ENCODE measurements around the gene CHST7.

CHST7 gene

DNA sequence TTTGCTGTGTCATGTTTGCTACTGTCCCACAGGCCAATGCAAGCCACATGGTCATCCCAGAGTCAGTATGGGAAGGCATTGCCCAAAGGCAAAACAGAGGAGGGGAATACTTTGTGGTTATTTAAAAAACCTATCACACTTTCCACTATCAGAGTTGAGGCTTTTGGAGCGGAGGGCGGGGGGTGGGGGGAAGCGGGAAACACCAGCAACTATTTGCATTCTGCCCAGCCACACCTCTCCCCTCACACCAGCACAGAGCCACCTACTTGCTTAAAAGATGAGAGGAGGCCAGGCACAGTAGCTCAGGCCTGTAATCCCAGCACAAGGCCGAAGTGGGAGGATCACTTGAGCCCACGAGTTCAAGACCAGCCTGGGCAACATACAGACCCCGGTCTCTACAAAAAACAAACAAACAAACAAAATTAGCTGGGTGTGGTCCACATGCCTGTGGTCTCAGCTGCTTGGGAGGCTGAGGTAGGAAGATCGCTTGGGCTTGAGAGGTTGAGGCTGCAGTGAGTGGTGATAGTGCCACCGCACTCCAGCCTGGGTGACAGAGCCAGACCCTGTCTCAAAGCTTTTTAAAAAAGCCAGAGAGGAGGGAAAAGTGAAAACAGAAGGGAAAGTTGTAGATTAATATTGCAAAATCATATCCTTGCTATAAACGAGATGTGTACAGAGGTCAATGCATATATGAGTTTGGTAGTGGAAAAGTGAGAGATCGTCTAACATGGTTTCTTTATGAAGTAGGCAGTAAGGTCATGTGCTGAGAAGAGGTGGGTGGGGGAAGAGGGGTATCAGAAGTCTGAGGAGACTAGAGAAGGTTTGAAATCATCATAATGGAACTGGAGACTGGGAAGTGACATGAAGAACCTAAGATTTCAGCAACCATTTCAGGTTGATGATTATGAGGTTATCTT, 1.9 kb upstream of the CHST7 start:
- Histone ChIP-seq H3K27ac (peak overlapping the region in 1 of 21 experiments; percentile 49), H3K4me3 (no peak overlapping the region)

GRCh38 chrX:46572340-46572936, 1.1 kb upstream of the CHST7 start:
- Histone ChIP-seq H3K4me3 (no peak overlapping the region), H3K27ac (peak overlapping the region in 3 of 21 experiments; percentile 1 to 69 (median 49))

DNA sequence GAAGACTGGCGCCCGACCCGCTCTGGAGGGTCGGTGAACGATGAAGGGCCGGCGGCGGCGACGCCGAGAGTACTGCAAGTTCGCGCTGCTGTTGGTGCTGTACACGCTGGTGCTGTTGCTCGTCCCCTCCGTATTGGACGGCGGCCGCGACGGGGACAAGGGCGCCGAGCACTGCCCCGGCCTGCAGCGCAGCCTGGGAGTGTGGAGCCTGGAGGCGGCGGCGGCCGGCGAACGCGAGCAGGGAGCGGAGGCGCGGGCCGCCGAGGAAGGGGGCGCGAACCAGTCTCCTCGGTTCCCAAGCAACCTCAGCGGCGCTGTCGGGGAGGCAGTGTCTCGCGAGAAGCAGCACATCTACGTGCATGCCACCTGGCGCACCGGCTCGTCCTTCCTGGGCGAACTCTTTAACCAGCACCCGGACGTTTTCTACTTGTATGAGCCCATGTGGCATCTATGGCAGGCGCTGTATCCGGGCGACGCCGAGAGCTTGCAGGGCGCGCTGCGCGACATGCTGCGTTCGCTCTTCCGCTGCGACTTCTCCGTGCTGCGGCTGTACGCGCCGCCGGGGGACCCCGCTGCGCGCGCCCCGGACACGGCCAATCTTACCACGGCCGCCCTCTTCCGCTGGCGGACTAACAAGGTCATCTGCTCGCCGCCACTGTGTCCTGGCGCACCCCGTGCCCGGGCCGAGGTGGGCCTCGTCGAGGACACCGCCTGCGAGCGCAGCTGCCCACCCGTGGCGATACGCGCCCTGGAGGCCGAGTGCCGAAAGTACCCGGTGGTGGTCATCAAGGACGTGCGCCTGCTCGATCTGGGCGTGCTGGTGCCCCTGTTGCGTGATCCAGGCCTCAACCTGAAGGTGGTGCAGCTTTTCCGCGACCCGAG, 568 bp downstream of the CHST7 start:
- peak overlapping the region; percentile 37 to 64 (median 53) for H3K4me3 ChIP-seq
- H3K27ac ChIP-seq: peak overlapping the region in 18 of 21 experiments; percentile 3 to 75 (median 44)

- Histone ChIP-seq H3K4me3 (peak overlapping the region; percentile 37 to 64 (median 53)), H3K27ac (peak overlapping the region in 8 of 21 experiments; percentile 19 to 69 (median 35))
Observed at GRCh38 chrX:46574774-46575381, 1.3 kb downstream of the CHST7 start.

DNA sequence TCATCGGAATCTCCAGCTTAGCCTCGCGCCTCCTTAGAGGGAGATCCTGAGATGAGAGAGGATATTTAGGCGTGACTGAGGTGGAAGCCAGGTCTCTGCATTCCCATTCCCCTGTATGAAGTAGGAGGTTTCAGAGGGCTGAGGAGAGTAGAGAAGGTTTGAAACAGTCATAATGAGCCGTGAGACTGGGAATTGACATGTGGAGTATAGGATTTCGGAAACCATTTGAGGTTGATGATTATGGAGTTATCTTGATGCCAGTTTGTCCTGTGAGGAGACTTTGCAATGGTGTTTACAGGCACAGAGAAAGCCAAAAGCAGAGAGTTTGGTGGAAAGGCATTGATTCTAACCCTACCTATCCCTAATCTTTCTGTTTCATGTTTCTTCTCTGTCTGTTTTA, 2.0 kb downstream of the CHST7 start:
- Histone ChIP-seq H3K4me3 (peak overlapping the region; percentile 37 to 64 (median 53)), H3K27ac (peak overlapping the region in 2 of 21 experiments; percentile 31 to 45)

GRCh38 chrX:46575991-46576392, 2.4 kb downstream of the CHST7 start:
- Histone ChIP-seq H3K27ac (no peak overlapping the region), H3K4me3 (peak overlapping the region in 4 of 7 experiments; percentile 37 to 56 (median 52))

DNA sequence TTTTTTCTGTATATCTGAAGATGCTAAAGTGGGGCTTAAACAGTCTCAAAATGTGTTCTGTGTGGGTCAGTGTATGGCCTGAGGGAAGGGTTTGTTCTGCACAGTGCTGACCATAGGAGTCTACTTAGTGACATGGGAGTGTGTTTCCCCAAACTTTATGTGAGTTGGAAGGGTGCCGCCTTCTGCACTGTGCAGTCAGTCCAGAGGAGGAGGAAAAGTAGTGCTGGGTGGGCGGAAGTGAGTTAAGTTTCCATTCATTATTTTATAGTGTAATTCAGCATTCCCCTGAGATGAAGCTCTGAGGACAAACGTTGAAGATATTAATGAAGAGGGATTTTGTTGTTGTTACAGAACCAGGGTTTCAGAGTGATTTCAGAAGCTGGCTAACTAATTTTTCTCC, 2.9 kb downstream of the CHST7 start:
- peak overlapping the region in 2 of 7 experiments; percentile 55 to 56 for H3K4me3 ChIP-seq
- no peak overlapping the region for H3K27ac ChIP-seq

- Histone ChIP-seq H3K27ac (no peak overlapping the region), H3K4me3 (no peak overlapping the region)
Observed at GRCh38 chrX:46577221-46578005, 3.8 kb downstream of the CHST7 start.

DNA sequence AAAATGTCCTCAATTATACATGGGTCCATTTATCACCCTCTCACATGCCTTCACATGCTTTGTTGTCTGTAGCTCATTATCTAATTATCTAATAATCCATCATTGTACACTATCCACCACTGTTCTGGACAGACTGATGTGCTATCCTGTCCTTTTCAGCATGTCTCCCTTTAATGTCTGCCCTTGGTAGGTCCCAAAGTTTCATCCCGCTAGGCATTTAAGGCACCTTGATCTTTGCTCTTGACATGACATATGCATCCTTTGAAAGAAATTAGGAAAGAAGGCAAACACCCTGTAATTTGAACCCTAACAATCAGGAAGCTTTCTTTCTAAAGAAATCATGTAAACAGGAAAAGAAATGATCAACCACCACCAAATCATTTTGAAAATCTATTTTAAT, 5.7 kb downstream of the CHST7 start:
- Histone ChIP-seq H3K27ac (no peak overlapping the region), H3K4me3 (no peak overlapping the region)

- H3K4me3 ChIP-seq: no peak overlapping the region
- H3K27ac ChIP-seq: no peak overlapping the region
Observed at GRCh38 chrX:46580613-46581012, 7.0 kb downstream of the CHST7 start.

- Histone ChIP-seq H3K4me3 (no peak overlapping the region), H3K27ac (peak overlapping the region in 4 of 21 experiments; percentile 11 to 44 (median 30))
Observed at GRCh38 chrX:46582325-46582724, 8.8 kb downstream of the CHST7 start.

DNA sequence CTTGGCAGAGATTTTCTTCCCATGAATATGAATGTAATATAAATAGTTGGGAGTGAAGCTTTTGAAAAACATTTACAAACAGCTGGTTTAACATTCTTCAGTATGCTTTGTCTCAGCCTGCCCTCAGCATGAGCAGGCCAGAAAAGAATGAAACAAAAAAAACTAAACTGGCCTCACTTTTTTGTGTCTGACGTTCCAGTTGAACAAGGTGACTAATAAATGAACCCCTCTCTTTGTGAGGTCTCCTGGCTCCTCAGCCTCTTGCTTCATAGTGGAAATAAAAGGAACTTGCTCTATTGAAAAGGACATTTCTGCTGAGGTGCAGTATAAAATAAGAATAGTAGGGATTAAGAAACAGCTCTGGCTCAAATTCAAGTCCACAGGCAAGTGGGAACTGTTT, 9.4 kb downstream of the CHST7 start:
- H3K27ac ChIP-seq: peak overlapping the region in 5 of 21 experiments; percentile 5 to 38 (median 19)
- H3K4me3 ChIP-seq: no peak overlapping the region

DNA sequence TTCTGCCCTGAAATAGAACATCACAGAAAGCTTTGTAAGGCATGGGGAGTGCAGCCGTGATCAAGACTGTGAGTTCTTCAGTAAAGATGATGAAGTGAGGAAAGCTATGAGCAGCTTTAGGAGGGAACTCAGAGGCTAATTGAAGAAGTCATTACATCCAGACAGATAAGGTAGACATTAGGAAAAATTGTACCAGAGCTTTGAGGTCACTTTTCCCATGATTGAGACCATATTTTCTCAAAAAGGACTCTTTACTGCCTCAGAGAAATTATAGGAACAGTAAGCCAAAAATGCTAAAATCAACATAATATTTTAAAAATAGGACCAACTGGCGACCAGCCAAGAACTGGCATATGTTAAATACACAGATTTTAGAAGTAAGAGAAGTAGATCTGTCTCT, 11.2 kb downstream of the CHST7 start:
- Histone ChIP-seq H3K27ac (no peak overlapping the region), H3K4me3 (no peak overlapping the region)

GRCh38 chrX:46587158-46587557, 13.6 kb downstream of the CHST7 start:
- Histone ChIP-seq H3K27ac (peak overlapping the region in 6 of 21 experiments; percentile 18 to 79 (median 51)), H3K4me3 (no peak overlapping the region)

- H3K27ac ChIP-seq: peak overlapping the region in 11 of 21 experiments; percentile 18 to 79 (median 39)
- H3K4me3 ChIP-seq: no peak overlapping the region
Observed at GRCh38 chrX:46587753-46588171, 14.2 kb downstream of the CHST7 start.

DNA sequence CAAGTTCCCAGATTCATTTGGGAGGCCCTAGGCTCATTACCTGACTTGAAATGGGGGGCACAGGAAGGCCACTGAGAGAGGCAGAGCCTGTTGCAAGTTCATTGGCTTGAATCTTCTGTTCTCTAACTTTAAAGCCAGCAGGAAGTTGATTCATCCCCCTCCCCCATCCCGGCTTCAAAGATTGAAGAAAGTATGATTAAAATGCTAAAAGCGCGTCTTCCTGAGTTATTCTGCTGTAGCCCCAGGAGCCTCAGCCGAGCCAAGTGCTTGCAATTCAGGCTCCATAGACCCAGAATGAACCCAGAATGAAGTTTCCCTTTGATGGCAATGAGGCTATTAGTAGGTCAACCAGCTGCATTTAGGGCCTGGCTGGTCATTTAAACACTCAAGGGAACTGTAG, 14.7 kb downstream of the CHST7 start:
- Histone ChIP-seq H3K4me3 (no peak overlapping the region), H3K27ac (peak overlapping the region in 11 of 21 experiments; percentile 18 to 79 (median 39))

GRCh38 chrX:46589977-46590723, 16.6 kb downstream of the CHST7 start:
- no peak overlapping the region for H3K4me3 ChIP-seq
- no peak overlapping the region for H3K27ac ChIP-seq

GRCh38 chrX:46595084-46595483, 21.5 kb downstream of the CHST7 start:
- H3K4me3 ChIP-seq: no peak overlapping the region
- no peak overlapping the region for H3K27ac ChIP-seq
